Stimulated activated CD8-positive, alpha-beta memory T cell treated with anti-CD3 and anti-CD28 coated beads, Interleukin-7, amount 100 ng/mL, for 48 hours (primary cell): ENCODE results near the gene AR.
"Not testable (repeated sequence)": the region's sequence is repeated elsewhere in the genome, so short reads cannot be mapped to it uniquely, and the experiment has no call there.

Experiments used
- DNase-seq, 2 donors: peaks; one replicate each; pipeline ENCODE4 v3.0.0-alpha.2; 2020; ENCODE audit warnings: low read depth in 1 of 2; ENCODE audit errors: extremely low read depth in 1 of 2

The AR gene

GRCh38 chrX:67622053-67622585, 78.3 kb downstream of the AR start:
- no peak for DNase-seq

- DNase-seq: no peak
Observed at GRCh38 chrX:67624325-67624724, 80.5 kb downstream of the AR start.

- DNase-seq: no peak
Observed at GRCh38 chrX:67635424-67635823, 91.6 kb downstream of the AR start.

DNA sequence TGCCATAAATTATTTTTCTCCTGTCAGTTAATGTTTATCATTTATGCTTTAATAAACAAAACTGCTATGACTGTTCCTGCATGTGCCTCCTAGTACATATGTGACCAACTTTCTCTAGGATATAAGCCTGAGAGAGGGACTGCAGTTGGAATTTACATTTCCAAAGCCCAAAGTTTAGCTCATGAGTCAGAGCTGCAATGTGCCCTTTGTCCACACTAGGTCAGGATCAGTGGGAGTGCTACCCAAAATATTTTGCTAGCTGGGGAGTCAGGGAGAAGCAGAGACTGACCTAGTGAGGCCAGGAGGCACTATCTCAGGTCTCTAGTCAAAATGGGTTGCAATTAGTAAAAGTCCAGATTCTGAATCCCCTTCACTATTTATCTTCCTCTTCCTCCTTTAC, 92.7 kb downstream of the AR start:
- no peak for DNase-seq

GRCh38 chrX:67637293-67637692, 93.5 kb downstream of the AR start:
- not testable (repeated sequence) for DNase-seq

DNA sequence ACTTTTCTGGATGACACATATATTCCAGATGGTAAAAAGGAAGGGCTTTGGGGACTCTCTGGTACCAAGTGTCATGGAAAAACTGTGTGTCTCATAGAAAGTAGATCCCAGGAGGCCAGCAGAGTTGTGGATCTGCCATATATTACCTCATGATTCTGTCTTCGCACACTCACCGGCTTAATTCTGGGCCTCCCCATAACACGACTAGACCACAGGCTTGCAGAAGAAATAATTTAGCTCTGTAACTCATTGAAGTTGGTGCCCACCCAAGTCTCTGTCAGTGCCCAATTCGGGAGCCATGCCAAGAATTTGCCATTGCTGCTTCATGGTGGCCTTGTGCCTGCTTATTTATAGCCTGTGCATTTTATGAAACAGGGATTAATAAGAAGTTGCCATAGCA, 104.5 kb downstream of the AR start:
- DNase-seq: no peak

DNA sequence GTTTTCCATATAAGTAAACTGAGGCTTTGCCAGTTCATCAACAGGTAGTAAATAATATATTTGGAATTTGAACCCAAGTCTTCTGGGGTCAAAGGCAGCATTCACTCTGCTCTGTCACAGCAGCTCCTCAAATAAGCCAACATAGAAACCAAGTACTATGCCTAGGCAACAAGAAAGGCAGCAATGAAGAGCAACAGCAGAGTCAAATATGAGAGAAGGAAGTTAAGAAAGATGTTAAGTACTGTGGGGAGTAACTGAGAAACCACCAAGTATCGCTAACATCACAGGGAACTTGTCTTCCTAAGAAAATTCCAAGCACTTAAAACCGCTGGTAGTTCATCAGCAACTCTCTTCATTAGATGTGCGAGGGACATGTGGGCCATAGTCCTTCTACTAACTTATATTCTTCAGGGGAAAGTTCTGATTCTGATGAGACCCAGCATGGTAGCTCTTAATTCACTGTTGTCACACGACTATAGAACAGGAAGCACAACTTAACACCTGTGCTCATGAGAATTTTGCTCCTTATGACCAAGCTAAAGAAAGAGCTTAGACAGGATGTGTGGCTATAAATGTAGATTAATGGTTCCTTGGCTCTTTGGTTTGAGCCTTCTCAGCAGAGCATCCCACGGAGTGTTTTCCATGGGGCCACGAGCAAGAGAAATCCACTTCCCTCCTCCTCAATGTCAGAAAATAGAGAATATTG, 107.8 kb downstream of the AR start:
- no peak for DNase-seq

DNA sequence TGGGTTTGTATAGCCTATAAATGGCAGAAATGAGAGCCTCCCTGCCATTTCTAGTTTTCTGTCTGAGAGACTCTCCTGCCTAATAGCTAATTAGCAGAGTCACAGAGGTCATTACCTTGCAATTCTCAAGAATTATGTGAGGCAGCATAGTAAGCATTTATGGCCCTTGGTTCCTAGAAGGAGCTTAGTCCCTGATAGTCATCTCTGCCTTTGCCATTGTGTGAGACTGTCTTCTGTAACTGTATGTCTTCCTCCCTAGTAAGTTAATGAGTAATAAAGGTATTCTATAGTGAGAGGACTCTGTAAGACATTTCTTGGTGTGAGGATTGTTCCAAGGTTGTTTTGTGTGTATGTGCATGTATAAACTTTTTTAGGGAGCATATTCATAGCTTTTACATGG, 108.7 kb downstream of the AR start:
- no peak for DNase-seq

- no peak for DNase-seq
Observed at GRCh38 chrX:67654301-67654700, 110.5 kb downstream of the AR start.

DNA sequence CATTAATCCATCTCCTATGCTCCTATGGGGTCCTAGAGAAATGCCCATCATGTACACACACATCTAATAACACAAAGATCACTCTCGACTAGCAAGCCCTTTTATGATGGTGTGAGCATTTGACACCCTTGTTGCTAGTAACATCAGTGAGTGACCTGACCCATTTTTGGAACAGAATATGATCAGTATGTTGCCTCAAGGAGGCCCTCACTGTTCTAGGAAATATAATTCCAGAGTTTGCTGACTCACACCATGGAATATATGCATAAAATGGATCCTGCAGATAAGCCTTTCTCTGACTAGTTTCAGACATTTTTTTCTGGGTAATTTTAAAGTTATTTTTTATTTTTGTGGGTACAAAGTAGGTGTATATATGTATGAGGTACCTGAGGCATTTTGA, 121.8 kb downstream of the AR start:
- DNase-seq: no peak

GRCh38 chrX:67670717-67671116, 126.9 kb downstream of the AR start:
- DNase-seq: not testable (repeated sequence)

GRCh38 chrX:67673741-67674274, 130.0 kb downstream of the AR start:
- no peak for DNase-seq

DNA sequence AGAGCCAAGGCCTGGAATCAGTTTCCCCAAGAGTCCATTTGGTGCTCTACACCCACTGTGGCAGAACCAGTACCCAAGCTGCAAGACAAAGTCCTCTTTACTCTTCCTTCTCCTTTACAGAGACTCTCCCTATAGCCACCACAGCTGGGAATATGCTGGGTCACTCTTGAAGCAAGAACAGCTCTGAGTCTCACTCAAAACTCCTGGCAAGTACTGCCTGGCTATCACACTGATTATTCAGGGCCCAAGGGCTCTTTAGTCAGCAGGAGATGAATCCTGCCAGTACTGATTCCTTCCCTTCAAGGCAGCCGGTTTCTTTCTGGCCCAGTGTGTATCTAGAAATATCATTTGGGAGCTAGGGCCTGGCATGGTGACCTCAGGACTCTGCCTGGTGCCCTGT, 130.9 kb downstream of the AR start:
- DNase-seq: no peak

GRCh38 chrX:67684136-67684535, 140.3 kb downstream of the AR start:
- no peak for DNase-seq

DNA sequence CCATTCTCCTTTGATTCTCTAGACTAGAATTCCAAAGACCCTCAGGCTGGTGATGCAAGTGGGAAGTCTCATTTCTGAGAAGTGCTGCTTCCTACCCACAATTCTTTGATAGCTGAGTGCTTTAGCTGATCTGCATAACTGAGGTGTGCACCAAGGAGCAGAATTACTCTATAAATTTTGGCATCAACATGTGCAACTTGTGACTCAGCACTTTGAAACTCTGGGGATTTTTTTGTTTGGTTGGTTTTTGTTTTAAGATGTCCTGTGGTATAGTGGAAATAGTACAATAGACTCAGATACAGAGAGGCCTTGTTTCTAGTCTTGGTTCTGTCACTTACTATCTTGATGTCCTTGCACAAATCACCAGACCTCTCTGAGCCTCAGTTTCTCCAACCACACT, 148.4 kb downstream of the AR start:
- no peak for DNase-seq

GRCh38 chrX:67693928-67694327, 150.1 kb downstream of the AR start:
- DNase-seq: no peak

DNA sequence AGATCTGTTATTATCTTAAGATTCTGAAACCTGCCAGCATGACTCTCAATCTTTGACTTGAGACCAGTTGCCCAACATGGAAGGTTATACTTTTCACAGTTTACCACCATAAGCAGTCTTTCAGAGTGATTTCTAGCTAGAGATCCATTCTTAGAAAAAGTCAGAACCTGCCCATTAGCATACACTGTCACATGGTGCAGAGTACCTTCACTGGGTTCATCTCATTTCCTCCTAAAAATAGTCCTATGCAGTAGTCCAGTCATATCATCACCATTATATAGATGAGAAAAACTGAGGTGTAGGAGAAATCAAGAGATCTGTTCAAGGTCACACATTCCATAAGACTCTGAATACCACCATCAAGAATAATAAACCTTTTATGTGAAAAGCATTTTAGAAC, 153.6 kb downstream of the AR start:
- DNase-seq: no peak

- no peak for DNase-seq
Observed at GRCh38 chrX:67700602-67701001, 156.8 kb downstream of the AR start.

DNA sequence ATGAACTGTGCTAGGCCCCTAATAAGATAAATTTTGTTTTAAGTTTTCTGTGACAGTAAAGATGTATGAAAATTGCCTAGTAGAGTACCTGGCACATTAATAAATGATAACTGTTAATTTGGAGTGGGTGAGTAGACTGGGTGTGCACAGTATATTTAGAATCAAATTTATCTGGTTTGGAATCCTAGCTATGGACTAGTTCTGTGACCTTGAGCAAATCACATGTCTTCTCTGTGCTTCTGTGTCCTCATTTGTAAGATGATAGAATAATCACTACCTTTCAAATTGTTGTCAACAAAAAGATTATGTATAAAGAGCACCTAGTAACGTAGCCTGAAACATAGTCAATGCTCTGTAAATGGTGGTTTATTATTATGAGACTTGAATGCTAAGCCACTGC, 170.2 kb downstream of the AR start:
- DNase-seq: no peak

- no peak for DNase-seq
Observed at GRCh38 chrX:67717571-67717970, 173.8 kb downstream of the AR start.

- no peak for DNase-seq
Observed at GRCh38 chrX:67718926-67719325, 175.1 kb downstream of the AR start.

DNA sequence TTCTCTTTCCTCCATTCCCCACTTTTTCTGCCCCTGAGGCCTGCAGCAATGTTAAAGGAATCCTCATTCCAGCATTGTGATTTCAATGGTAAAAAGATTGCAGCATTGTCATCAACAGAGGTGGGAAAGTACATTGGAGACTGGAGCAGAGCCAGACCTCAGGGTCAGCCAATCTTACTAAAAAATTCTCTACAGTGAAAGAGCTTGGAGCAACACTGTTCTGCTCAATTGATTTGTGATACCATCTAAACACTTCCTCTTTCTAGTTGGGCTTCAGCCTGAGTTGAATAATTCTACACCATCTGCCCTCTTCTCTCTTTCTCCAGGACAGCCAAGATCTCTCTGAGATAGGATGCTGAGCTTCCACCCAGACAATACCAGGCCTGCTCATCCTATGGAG, 176.5 kb downstream of the AR start:
- no peak for DNase-seq

- DNase-seq: no peak
Observed at GRCh38 chrX:67721321-67721720, 177.5 kb downstream of the AR start.
